ENCODE data around the gene APOBEC2.

APOBEC2 gene

DNA sequence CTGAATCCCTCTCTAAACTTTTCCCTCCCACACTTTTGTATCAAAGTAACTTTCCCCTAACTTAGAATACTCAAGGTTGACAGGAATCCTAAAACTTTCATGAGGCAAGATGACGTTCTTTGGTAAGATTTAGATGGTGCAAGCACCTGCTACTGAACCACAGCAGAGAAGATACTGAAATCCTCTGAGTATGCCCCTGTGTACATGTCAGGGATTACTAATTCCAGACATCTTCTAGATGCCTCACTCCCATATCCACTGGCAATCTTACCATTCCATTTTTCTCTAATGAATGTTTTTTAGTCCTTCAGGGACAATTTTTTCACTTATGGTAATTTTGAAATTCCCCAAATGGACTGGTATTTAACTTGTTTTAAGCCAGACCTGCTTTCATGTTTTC, 9.1 kb downstream of the APOBEC2 start:
- no peak for DNase-seq

GRCh38 chr6:41063884-41064285, 10.9 kb downstream of the APOBEC2 start:
- DNase-seq: no peak

- no peak for DNase-seq
Observed at GRCh38 chr6:41064841-41065240, 11.8 kb downstream of the APOBEC2 start.

GRCh38 chr6:41065550-41066026, 12.6 kb downstream of the APOBEC2 start:
- DNase-seq: no peak

- peak; percentile 77 for DNase-seq
Observed at GRCh38 chr6:41066867-41067304, 13.9 kb downstream of the APOBEC2 start.

- no peak for DNase-seq
Observed at GRCh38 chr6:41071501-41071922, 18.5 kb downstream of the APOBEC2 start.

- DNase-seq: peak; percentile 100
Observed at GRCh38 chr6:41071923-41072835, 19.2 kb downstream of the APOBEC2 start, which contains the start of gene OARD1. OARD1 (minus strand) TSS chr6:41072356; CDS start chr6:41071634, 722 bp downstream.

- no peak for DNase-seq
Observed at GRCh38 chr6:41072836-41073202, 19.8 kb downstream of the APOBEC2 start, which contains the start of gene NFYA. NFYA (plus strand) TSS chr6:41072974; CDS start chr6:41079090, 6,116 bp downstream.

GRCh38 chr6:41073203-41073967, 20.4 kb downstream of the APOBEC2 start:
- peak; percentile 81 for DNase-seq

GRCh38 chr6:41073968-41074691, 21.1 kb downstream of the APOBEC2 start:
- peak; percentile 45 for DNase-seq

DNA sequence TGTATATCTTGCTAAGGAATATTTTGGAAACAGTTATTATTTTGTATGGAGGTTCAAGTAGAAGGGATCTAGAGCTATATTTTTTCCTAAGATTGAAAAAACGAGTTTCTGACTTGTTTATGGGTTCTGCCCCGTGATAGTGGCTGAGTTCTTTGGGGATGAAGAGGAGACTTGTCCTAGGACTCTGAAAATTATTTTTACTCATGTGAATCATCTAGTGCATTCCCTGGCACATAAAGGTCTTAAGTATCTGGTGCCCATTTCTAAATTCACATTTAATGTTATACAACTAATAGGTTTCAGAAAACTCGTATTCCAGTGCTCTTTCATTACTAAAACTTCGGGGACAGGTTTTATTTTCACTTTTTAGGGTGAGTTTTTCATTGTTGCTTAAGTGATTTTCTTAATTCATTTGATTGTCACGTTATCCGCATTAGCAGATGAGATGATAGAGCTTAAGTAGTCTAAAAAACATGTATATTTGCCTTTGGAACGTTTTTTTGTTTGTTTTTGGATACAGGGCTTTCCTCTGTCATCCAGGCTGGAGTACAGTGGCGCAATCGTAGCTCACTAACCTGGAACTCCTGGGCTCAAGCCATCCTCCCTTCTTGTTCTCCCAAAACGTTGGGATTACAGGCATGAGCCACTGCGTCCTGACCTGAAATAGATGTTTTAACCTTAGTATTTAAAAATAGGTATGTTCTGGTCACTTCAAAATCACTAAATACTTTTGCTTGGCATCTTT, 21.9 kb downstream of the APOBEC2 start:
- DNase-seq: no peak

GRCh38 chr6:41075651-41076626, 22.9 kb downstream of the APOBEC2 start:
- DNase-seq: no peak

GRCh38 chr6:41077536-41077935, 24.5 kb downstream of the APOBEC2 start:
- DNase-seq: no peak

- no peak for DNase-seq
Observed at GRCh38 chr6:41078101-41078500, 25.1 kb downstream of the APOBEC2 start.

DNA sequence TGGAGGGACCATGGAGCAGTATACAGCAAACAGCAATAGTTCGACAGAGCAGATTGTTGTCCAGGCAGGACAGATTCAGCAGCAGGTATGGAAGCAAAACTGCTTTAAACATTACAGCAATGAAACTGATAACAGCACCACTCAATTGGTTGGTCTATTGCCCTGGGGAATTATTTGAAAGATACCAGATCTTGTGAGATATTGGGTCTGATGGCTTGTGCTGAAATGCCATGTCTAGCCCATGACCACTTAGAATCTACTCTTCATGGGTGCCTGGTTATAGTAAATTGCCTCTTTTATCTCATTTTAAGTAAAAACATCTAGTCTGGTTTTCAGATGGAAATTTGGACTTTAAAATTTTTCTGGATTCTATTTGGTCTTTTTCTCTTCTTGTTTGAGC, 26.1 kb downstream of the APOBEC2 start:
- DNase-seq: no peak

DNA sequence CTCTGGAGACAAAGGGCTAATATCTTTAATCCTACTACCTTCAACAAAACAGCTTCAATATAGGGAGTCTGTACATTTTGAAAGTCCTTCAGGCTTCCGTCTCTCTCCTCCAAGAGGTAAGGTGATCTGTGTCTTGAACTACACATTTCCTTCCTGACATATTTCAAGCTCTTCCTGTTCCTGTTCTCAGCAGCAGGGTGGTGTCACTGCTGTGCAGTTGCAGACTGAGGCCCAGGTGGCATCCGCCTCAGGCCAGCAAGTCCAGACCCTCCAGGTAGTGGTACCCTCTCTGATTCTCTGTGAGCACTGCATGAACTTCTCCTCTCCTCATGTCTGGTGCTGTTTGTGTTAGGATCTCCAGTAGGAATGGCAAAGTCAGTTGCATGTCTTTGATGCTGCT, 27.6 kb downstream of the APOBEC2 start:
- no peak for DNase-seq

DNA sequence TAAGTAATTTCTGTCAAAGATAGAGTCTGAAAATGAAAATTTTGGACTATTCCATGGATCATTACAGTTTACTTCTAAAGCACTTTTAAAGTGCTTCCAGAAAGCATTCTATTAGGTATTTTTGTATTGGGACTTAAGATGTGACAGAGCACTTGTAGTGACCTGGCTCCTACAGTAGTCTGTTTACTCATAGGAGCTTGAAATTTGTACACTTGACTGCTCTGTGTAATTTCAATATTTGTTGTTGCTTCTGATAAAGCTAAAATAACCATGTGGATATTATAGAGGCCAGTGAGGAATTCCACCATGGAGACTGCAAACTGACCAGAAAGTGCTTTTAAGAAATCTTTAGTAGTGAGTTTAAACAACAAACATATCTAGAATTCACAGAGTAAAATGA, 30.1 kb downstream of the APOBEC2 start:
- no peak for DNase-seq

DNA sequence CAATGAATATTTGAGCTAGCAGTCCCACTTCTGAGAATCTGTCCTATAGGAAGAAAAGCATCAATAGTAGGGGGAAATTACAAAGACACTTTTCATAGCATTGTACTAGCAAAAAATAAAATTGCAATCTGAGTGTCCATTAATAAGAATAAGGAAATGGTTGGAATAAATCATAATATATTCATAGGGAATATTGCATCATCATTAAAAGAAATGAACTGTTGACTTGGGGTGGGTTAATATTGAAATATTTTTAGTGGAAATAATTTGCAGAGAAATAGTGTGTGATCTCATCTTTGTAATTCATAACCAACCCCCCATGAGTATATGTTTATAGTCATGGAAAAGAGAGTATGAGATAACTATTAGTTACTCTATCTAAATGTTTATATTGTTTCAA, 32.2 kb downstream of the APOBEC2 start:
- no peak for DNase-seq

- no peak for DNase-seq
Observed at GRCh38 chr6:41088451-41088850, 35.4 kb downstream of the APOBEC2 start.

DNA sequence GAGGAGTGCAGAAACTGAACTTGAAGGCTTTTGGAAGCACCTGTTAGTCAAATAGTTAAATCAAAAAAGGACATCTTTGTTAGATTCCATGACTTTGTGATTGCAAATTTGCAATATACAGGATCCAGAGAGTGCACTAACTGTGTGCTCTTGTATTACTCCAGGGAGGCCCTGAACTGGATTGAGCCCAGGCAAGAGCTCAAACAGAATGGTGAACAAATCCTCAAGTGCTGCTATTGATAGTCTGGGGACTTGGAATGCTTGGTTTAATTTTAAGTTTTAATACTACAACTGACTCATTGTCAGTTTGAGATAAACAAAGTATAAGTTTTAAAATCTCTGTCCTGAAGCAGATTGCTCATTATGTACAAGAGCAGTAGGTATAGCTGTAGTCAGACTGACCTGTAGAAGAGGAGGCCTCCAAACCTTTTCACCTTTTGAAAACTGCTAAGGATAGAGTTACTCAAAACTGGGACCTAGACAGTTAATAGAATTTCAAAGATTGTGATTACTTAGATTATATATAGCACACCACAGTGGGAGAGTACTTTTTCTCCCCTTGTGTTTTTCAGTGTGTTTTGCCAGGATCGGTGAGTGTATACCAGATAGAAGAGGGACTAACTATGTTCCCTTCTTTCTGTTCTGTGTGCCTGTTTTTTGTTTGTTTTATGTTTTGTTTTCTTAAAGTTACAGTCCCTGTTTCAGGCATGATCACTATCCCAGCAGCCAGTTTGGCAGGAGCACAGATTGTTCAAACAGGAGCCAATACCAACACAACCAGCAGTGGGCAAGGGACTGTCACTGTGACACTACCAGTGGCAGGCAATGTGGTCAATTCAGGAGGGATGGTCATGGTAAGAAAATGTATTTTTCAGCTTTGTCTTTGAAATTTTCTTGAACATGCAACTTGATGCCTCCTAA, 38.1 kb downstream of the APOBEC2 start:
- no peak for DNase-seq

Data from EL (cell line).